ENCODE data around the gene CDKN1B.

- TF ChIP-seq TCF7L2 (IDR thresholded peaks at IDR 0.05; ENCODE audit: borderline replicate concordance, extremely low read depth, insufficient read depth, insufficient read length) = no peak
- no peak for TF ChIP-seq CTCF (IDR thresholded peaks at IDR 0.05 in 2 of 3, conservative IDR thresholded peaks at IDR 0.05 in 1 of 3; ENCODE audit: borderline replicate concordance in 1 of 3, insufficient read depth in 1 of 3, low read depth in 2 of 3, low read length in 2 of 3)
- no peak for TF ChIP-seq CEBPB (IDR thresholded peaks at IDR 0.05; ENCODE audit: low read depth)
- no peak for TF ChIP-seq SP1 (IDR thresholded peaks at IDR 0.05; ENCODE audit: low read depth)
- TF ChIP-seq ZNF274 (IDR thresholded peaks at IDR 0.05; ENCODE audit: low read depth, low read length) = no peak
- no peak for TF ChIP-seq POLR2A (IDR thresholded peaks at IDR 0.05; ENCODE audit: borderline replicate concordance, extremely low read depth, insufficient read depth, insufficient read length)
- no peak for TF ChIP-seq FOSL1 (IDR thresholded peaks at IDR 0.05; ENCODE audit: low read depth)
- no peak for TF ChIP-seq POLR2AphosphoS5 (IDR thresholded peaks at IDR 0.05; ENCODE audit: low read depth, low read length)
- TF ChIP-seq ATF3 (IDR thresholded peaks at IDR 0.05) = no peak
- no peak for TF ChIP-seq REST (IDR thresholded peaks at IDR 0.05; ENCODE audit: low read depth)
- TF ChIP-seq SIN3A (IDR thresholded peaks at IDR 0.05; ENCODE audit: low read depth) = no peak
- TF ChIP-seq EZH2phosphoT487 (IDR thresholded peaks at IDR 0.05; ENCODE audit: borderline replicate concordance) = no peak
- no peak for TF ChIP-seq EZH2 (IDR thresholded peaks at IDR 0.05)
- no peak for TF ChIP-seq CBX3 (IDR thresholded peaks at IDR 0.05; ENCODE audit: low read depth)
These were observed 32.3 kb downstream of the CDKN1B start for GRCh38 chr12:12749433-12749832.
